ENCODE results near the gene BACE2.

BACE2 gene

GRCh38 chr21:41167348-41168342, at the start of gene BACE2:
BACE2 (plus strand) TSS chr21:41168160; CDS start chr21:41168264, 104 bp downstream.
- peak; percentile 56 for DNase-seq

DNA sequence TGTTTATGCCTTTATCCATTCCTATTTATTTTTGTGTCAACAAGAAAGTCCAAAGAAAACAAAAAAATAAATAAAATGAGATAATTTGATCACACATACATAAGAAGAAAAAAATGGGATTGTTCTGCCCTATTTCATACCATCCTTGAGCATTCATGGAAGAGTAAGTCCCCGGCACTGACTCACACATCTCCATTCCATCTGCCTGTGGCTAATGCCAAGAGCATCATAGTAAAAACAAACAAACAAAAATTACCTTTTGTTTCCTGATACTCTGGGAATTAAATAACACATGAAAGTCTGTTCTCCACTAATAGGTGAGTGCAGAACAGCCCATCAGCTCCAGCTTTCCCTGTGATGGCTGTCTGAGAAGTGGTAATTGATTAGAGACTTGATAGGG, 48.1 kb upstream of the BACE2 start:
- no peak for DNase-seq

- no peak for DNase-seq
Observed at GRCh38 chr21:41120997-41121396, 47.0 kb upstream of the BACE2 start.

GRCh38 chr21:41121785-41122415, 46.1 kb upstream of the BACE2 start:
- peak; percentile 49 for DNase-seq

DNA sequence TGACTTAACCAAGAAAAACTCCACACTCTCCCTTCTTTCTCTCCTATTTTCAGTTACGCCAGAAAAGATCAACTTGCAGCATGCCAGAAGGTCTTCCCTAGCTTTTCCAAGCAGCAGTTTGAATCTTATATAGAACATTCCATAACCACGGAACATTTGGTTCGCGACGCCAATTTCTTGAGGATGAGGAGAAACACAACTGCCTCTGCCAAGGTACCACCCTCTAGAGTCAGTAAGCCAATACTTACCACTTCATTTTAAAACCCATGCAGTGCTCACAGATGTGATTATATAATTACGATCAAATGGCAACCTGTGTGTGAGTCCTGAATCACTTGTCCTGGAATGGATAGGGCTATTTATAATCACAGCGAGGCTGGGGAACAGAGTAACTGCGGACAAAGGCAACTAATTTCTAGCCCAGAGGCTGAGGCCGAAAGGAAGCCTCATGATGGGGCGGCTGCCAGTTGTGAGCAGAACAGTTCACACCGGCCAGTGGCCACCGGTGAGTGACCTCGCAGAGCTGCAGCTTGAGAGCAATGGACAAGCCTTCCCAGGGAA, 43.2 kb upstream of the BACE2 start:
- DNase-seq = no peak

DNA sequence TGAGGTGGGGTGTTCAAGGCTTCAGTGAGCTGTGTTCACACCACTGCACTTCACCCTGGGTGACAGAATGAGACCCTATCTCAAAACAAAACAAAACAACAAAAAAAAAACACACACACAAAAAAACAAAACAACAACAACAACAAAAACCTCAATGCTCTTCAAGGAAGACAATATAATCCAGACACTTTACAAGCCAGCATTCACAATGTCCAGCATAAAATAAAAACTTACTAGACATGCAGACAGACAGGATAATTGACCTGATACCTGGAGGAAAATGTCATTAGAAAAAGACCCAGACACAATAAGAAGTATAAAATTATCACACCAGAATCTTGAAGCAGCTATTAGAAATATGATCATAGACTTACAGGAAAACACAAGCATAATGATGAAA, 39.0 kb upstream of the BACE2 start:
- DNase-seq = no peak

DNA sequence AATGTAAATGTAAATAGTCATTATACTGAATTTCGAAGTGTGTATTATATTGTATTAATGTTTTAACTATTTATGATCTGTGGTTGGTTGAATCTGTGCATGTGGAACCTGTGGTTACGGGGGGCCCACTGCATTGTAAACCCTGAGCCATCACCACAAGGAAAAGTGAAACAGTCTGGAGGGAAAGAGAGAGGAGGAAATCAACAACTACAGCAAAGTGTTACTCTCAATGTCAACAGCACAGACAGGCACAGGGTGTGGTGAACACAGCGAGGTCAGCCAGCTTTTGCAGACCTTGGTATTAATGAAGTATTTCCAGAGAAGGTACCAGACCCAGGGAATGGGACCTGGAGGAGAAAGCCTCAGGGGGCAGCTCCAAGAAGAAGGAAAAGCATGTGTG, 37.1 kb upstream of the BACE2 start:
- no peak for DNase-seq

- peak; percentile 51 for DNase-seq
Observed at GRCh38 chr21:41133874-41134522, 34.0 kb upstream of the BACE2 start.

DNA sequence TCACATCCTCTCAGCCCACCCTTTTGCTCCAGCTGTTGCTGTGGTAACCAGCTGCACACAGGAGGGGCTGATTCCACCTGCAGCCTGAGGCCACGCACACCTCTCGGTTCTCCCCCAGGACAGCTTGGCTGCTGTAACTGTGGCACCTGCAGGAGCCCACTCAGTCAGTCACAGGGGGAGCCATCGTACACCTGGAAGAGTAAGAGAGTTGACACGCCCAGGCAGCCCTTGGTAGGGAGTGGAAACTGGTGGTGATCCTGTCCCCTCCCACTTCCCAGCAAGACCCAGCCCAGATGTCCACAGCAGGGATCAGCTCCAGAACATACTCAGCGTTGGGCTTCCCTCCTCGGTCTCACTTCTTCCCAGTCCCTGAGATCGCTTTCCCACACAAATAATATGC, 32.2 kb upstream of the BACE2 start:
- DNase-seq = no peak

- DNase-seq = no peak
Observed at GRCh38 chr21:41136286-41136685, 31.7 kb upstream of the BACE2 start.

DNA sequence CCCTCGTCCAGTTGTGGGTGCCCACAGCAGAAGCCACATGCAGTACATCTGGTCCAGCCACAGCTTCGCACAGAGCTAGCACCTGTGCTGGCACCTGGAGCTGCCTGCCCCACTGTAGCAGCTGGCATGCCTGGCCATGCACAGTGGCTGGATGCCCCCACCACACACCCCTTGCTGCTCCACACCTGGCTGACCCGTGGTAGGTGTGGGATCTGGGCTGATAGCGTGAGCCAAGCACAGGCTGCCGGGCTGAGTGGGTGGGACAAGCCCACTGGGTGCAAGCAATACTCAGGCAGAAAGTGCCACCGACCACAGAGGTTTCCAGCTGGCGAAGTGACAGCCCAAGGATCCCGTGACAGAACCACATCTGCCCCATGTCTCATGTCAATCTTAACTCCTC, 30.6 kb upstream of the BACE2 start:
- no peak for DNase-seq

- DNase-seq = no peak
Observed at GRCh38 chr21:41137889-41138288, 30.1 kb upstream of the BACE2 start.

DNA sequence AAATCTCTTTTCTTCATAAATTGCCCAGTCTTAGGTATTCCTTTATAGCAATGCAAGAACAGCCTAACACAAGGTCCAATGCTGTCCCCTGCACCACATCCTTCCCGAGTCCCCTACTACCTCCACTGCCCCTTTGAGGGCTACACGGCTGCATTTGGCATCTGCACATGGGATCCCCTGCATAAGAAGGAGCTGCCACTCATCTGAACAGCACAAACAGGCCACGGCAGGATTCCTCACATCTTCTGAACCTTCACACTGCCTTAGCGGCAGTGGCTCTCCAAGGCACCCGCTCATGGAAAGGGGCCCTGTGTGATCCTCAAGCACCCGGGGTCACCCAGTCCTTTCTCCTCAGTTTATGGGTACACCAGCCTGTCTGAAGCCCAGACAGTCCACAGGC, 29.2 kb upstream of the BACE2 start:
- no peak for DNase-seq

DNA sequence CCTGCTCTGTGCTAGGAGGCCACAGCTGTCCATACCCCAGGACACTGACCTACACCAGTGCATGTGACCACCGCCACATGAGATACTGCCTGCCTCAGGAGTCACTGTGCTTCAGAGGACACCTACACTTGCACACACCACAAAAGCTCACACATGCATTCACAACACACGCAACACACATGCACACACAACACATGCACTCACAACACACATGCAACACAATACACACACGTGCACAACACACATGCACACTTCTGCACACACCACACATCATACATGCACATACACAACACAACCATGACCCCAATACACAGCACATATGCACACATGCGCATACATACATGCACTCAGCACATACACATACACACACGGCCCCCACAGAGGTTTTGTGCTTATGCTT, 28.7 kb upstream of the BACE2 start:
- no peak for DNase-seq

DNA sequence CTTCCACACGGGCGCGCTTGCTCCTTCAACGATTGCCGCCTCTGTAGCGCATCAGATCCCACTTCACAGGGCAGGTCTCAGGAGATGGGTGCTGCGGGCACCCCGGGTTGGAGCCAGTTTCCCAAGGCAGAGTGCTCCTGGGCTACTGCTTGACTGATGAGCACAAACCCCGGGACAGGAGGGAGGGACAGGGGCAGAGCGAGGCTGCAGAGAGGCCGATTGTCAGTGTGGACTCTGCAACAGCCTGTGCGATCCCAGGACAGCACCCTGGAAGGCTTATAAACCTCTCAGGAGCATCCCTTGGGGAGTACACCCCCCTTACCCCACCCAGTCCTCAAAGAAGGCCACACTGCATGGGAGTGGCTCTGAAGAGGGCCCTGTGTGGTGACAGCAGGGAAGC, 28.0 kb upstream of the BACE2 start:
- no peak for DNase-seq

- DNase-seq = peak; percentile 22
Observed at GRCh38 chr21:41141031-41141457, 26.9 kb upstream of the BACE2 start.

- peak; percentile 42 for DNase-seq
Observed at GRCh38 chr21:41142051-41142795, 25.7 kb upstream of the BACE2 start.

DNA sequence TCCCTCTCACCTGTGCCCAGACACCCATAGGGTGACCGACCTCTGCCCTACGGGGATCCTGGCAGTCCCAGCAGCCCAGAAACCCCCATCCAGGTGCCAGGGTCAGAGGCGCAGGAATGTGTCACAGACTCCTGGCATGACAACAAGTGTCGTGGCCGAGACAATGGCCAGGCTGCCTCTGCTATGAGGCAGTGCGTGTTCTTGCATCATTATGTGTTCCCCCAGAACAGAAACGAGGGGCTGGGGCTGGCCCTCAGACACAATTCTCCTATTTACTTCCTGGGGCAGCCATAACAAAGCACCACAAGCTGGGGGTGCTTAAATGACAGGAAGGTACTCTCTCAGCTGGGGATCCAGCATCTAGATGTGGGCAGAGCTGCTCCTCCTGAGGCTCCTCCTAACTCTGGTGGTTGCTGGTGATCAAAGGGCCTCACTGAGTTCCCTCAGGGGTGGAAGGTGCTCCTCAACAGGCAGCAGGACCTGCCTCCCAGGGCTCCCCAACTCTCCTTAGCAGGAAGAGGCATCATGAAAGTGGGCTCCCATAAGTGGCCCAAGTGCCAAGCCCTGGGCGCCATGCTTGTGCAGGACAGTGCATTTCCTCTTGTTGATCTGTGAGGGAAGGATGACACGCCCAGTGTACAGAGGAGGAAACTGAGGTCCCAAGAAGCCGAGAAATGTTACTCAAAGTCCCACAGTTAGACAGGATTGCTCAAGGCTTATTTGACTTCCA, 24.2 kb upstream of the BACE2 start:
- DNase-seq = no peak

DNA sequence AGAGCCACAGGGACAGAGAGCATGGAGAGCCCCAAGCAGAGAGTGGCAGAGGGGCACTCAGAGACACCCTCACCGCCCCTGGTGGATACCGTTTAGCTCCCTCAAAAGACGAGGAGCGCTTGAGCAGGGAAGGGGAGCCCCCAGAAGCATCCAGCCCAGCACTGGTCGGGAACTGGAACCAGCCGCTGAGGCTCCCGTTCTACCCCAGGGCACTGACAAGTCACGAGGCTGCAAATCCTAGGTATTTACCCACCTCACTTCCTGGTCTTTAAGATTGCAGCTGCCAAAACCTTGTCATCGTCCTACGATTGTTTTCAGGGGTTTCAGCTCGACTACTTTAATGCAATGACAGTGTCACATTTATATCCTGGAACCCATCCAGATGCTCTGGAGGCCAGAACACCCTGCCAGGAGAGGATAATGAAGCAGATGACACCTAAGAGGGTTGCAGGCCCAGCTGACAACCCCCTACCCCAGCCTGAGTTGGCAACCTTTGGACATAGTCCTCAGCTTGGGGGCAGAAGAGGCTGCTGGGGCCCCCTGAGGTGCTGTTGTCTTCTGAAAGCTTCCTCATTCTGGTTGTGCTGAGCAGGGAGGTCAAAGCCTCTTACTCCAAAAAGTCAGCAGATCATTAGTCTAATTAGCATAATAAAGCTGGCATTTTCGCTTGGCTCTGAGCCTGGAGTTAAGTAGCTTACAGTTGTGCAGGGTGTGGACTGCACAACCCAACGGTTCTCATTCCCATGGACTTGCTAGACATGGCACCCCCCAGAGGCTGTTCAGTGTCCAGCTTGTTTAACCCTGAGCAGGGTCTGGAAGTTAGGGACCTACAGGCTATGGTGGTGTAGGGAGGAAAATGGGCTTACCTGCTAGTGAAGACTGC, 20.6 kb upstream of the BACE2 start:
- DNase-seq = no peak

- no peak for DNase-seq
Observed at GRCh38 chr21:41147979-41148355, 20.0 kb upstream of the BACE2 start.

- DNase-seq = no peak
Observed at GRCh38 chr21:41148798-41149197, 19.2 kb upstream of the BACE2 start.

Measured in kidney glomerular epithelial cell (primary cell).